SK-N-SH treated with all-trans-retinoic acid at 6 μM for 48 hours (cell line): Measurements from ENCODE around the gene PAIP2.
"Not testable (repeated sequence)": the region's sequence is repeated elsewhere in the genome, so short reads cannot be mapped to it uniquely, and the experiment has no call there.

Source experiments
- ATAC-seq: fragments of 200-7000 bp; cut with Tn5 transposase; 3 replicates; pipeline ENCODE4 v1.9.1; 2020; ENCODE audit warnings: mild to moderate bottlenecking, moderate library complexity
- BACH2 ChIP-seq: fragments of 250-450 bp; sonication (Bioruptor Pico); IDR thresholded peaks from 2 replicates; pipeline ENCODE4 v1.9.0; 2021; ENCODE audit warnings: mild to moderate bottlenecking, borderline replicate concordance
- CSDC2 ChIP-seq: fragments of 250-450 bp; sonication (Bioruptor Pico); IDR thresholded peaks from 2 replicates; pipeline ENCODE4 v1.5.0; 2020; ENCODE audit warnings: mild to moderate bottlenecking, moderate library complexity
- OSR1 ChIP-seq: fragments of 250-450 bp; sonication (Bioruptor Pico); IDR thresholded peaks from 2 replicates; pipeline ENCODE4 v1.8.0; 2022; ENCODE audit warnings: moderate library complexity, mild to moderate bottlenecking, inconsistent platforms
- POU6F1 ChIP-seq: fragments of 250-450 bp; sonication (Bioruptor Pico); IDR thresholded peaks from 2 replicates; pipeline ENCODE4 v1.8.0; 2021; ENCODE audit warnings: low read depth, mild to moderate bottlenecking, moderate library complexity, borderline replicate concordance
- SNAI2 ChIP-seq: fragments of 250-450 bp; sonication (Bioruptor Pico); IDR thresholded peaks from 2 replicates; pipeline ENCODE4 v1.5.0; 2020; ENCODE audit warnings: mild to moderate bottlenecking, moderate library complexity
- TCF4 ChIP-seq: fragments of 250-450 bp; sonication (Bioruptor Pico); IDR thresholded peaks from 2 replicates; pipeline ENCODE4 v1.8.0; 2021; ENCODE audit warnings: mild to moderate bottlenecking, moderate library complexity, borderline replicate concordance
- TOX ChIP-seq: fragments of 250-450 bp; sonication (Bioruptor Pico); IDR thresholded peaks from 2 replicates; pipeline ENCODE4 v1.8.0; 2021; ENCODE audit warnings: mild to moderate bottlenecking, moderate library complexity, borderline replicate concordance
- ZC3H10 ChIP-seq: fragments of 250-450 bp; sonication (Bioruptor Pico); IDR thresholded peaks from 2 replicates; pipeline ENCODE4 v1.5.1; 2021; ENCODE audit warnings: mild to moderate bottlenecking, moderate library complexity
- ZFP3 ChIP-seq: fragments of 250-450 bp; sonication (Bioruptor Pico); IDR thresholded peaks from 2 replicates; pipeline ENCODE4 v1.5.0; 2020; ENCODE audit warnings: mild to moderate bottlenecking, moderate library complexity
- ZNF70 ChIP-seq: fragments of 450-650 bp; formaldehyde crosslinking; IDR thresholded peaks from 2 replicates; pipeline ENCODE4 v1.5.0; 2020; ENCODE audit warnings: mild to moderate bottlenecking, moderate library complexity
- ZNF8 ChIP-seq: fragments of 450-650 bp; formaldehyde crosslinking; IDR thresholded peaks from 2 replicates; pipeline ENCODE4 v1.5.0; 2020; ENCODE audit warnings: mild to moderate bottlenecking, moderate library complexity
- TF ChIP-seq, protein P1 (sequence below): fragments of 250-450 bp; sonication (Bioruptor Pico); IDR thresholded peaks from 2 replicates; pipeline ENCODE4 v1.5.0; 2020; ENCODE audit warnings: mild to moderate bottlenecking, moderate library complexity
- TF ChIP-seq, protein P2 (sequence below): fragments of 250-450 bp; sonication (Bioruptor Pico); IDR thresholded peaks from 2 replicates; pipeline ENCODE4 v1.5.1; 2020; ENCODE audit warnings: low read depth, mild to moderate bottlenecking, moderate library complexity
- TF ChIP-seq, protein P3 (sequence below): fragments of 250-450 bp; sonication (Bioruptor Pico); IDR thresholded peaks from 2 replicates; pipeline ENCODE4 v1.8.0; 2020; ENCODE audit warnings: mild to moderate bottlenecking, moderate library complexity, borderline replicate concordance

The PAIP2 gene

DNA sequence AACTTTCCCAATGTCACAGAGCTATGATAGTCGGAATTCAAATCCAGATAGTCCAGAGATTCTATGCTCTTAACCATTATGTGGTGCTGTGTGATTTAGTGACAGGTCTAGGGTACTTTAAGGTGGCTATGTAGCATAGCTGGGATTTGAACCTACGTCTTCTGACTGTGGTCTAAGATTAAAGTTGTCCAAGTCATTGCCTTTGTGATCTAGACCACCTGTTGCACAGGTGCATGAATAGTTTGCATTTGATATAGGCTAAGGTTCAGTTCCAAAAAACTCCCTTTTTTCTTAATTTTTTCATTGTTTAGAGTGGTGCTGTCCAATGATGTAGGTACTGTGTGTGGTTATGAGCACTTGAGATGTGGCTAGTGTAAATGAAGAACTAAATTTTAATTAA, 2.5 kb downstream of the PAIP2 start:
- ATAC-seq: no peak

DNA sequence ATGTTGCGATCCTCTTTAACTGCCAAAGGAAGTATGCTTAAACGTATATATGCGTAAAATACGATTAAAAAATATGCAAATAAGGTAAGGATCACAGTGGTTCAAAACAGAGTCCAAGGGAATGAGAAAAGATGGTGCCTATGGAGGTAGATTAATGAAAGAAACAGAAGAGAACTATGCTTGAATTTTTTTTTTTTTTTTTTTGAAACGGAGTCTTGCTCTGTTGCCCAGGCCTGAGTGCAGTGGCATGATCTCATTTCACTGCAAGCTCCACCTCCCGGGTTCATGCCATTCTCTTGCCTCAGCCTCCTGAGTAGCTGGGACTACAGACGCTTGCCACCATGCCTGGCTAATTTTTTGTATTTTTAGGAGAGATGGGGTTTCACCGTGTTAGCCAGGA, 3.8 kb downstream of the PAIP2 start:
- ATAC-seq: not testable (repeated sequence)

More for the DNA sequence above, 2.5 kb downstream of the PAIP2 start:
- TF ChIP-seq, protein P1, sequence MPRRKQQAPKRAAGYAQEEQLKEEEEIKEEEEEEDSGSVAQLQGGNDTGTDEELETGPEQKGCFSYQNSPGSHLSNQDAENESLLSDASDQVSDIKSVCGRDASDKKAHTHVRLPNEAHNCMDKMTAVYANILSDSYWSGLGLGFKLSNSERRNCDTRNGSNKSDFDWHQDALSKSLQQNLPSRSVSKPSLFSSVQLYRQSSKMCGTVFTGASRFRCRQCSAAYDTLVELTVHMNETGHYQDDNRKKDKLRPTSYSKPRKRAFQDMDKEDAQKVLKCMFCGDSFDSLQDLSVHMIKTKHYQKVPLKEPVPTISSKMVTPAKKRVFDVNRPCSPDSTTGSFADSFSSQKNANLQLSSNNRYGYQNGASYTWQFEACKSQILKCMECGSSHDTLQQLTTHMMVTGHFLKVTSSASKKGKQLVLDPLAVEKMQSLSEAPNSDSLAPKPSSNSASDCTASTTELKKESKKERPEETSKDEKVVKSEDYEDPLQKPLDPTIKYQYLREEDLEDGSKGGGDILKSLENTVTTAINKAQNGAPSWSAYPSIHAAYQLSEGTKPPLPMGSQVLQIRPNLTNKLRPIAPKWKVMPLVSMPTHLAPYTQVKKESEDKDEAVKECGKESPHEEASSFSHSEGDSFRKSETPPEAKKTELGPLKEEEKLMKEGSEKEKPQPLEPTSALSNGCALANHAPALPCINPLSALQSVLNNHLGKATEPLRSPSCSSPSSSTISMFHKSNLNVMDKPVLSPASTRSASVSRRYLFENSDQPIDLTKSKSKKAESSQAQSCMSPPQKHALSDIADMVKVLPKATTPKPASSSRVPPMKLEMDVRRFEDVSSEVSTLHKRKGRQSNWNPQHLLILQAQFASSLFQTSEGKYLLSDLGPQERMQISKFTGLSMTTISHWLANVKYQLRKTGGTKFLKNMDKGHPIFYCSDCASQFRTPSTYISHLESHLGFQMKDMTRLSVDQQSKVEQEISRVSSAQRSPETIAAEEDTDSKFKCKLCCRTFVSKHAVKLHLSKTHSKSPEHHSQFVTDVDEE (CRISPR knock-in tag): no peak
- no peak for TF ChIP-seq ZNF8 (CRISPR knock-in tag)
- TF ChIP-seq ZC3H10 (CRISPR knock-in tag): no peak
- no peak for TF ChIP-seq ZNF70 (CRISPR knock-in tag)
- no peak for TF ChIP-seq TCF4 (CRISPR knock-in tag)

DNA sequence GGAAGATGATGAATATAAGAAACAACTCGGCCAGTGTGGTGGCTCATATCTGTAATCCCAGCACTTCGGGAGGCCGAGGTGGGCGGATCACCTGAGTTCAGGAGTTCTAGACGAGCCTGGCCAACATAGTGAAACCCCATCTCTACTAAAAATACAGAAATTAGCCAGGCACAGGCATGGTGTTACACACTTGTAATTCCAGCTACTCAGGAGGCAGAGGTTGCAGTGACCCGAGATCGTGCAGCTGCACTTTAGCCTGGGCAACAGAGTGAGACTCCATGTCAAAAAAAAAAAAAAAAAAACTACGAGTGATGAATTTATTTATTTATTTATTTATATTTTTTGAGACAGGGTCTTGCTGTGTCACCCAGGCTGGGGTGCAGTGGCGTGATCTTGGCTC, 6.2 kb downstream of the PAIP2 start:
- ATAC-seq: not testable (repeated sequence)

GRCh38 chr5:139354186-139354585, 12.5 kb downstream of the PAIP2 start:
- no peak for ATAC-seq

GRCh38 chr5:139355900-139356299, 14.2 kb downstream of the PAIP2 start:
- ATAC-seq: not testable (repeated sequence)

More at GRCh38 chr5:139354186-139354585, 12.5 kb downstream of the PAIP2 start:
- TF ChIP-seq, protein P1 (CRISPR knock-in tag): no peak
- TF ChIP-seq, protein P2, sequence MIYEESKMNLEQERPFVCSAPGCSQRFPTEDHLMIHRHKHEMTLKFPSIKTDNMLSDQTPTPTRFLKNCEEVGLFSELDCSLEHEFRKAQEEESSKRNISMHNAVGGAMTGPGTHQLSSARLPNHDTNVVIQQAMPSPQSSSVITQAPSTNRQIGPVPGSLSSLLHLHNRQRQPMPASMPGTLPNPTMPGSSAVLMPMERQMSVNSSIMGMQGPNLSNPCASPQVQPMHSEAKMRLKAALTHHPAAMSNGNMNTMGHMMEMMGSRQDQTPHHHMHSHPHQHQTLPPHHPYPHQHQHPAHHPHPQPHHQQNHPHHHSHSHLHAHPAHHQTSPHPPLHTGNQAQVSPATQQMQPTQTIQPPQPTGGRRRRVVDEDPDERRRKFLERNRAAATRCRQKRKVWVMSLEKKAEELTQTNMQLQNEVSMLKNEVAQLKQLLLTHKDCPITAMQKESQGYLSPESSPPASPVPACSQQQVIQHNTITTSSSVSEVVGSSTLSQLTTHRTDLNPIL: no peak
- no peak for TF ChIP-seq ZFP3 (CRISPR knock-in tag)
- no peak for TF ChIP-seq BACH2 (CRISPR knock-in tag)
- TF ChIP-seq CSDC2 (CRISPR knock-in tag): no peak
- no peak for TF ChIP-seq SNAI2 (CRISPR knock-in tag)
- TF ChIP-seq TOX (CRISPR knock-in tag): no peak
- no peak for TF ChIP-seq POU6F1 (CRISPR knock-in tag)
- no peak for TF ChIP-seq ZC3H10 (CRISPR knock-in tag)
- TF ChIP-seq, protein P3, sequence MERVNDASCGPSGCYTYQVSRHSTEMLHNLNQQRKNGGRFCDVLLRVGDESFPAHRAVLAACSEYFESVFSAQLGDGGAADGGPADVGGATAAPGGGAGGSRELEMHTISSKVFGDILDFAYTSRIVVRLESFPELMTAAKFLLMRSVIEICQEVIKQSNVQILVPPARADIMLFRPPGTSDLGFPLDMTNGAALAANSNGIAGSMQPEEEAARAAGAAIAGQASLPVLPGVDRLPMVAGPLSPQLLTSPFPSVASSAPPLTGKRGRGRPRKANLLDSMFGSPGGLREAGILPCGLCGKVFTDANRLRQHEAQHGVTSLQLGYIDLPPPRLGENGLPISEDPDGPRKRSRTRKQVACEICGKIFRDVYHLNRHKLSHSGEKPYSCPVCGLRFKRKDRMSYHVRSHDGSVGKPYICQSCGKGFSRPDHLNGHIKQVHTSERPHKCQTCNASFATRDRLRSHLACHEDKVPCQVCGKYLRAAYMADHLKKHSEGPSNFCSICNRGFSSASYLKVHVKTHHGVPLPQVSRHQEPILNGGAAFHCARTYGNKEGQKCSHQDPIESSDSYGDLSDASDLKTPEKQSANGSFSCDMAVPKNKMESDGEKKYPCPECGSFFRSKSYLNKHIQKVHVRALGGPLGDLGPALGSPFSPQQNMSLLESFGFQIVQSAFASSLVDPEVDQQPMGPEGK (CRISPR knock-in tag): no peak
- TF ChIP-seq OSR1 (CRISPR knock-in tag): no peak
